Endothelial cell of hepatic sinusoid (primary cell): Measurements from ENCODE around the gene YBX1.

Experiments
- in situ Hi-C: cut with HindIII; loops from 2 replicates; pipeline ENCODE4 v1.10.0; 2017; ENCODE audit warnings: low sequenced_read_pairs

Gene YBX1

DNA sequence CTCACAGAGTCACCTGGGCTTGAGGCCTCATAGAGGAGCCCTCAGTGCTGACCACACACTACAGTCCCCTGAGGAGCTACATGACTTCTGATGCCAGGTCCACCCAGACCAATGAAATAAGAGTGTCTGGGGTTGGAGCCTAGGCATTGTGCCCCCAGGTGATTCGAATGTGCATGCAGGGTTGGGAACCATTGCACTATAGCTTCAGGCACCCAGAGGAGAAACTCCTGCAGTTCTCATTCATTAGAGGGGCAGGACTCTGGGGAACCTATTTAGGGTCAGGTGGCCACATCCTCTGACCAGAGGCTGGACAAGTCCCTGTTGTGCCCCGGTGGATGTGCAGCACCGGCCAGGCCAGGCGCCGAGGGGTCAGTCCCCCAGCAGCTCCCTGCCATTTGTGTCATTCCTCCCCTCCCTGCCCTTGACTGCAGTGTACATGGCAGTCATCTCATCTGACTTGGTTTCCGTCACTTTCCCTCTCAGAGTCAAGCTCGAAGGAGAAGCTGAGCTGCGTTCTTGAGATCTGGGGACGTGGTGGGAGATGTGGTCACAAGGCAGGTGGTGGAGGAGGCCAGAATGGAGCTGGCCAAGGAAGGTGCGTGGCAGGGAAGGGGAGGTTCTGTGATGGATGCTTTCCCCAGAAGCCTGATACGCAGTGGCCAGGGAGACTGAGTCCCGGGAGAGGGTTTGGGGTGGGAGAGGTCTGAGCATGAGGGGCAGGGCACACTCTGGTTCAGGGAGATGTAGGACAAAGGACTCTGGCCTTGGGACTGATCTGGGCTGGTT is 51.4 kb downstream of the YBX1 start:
- in situ Hi-C loops: no loop called here

DNA sequence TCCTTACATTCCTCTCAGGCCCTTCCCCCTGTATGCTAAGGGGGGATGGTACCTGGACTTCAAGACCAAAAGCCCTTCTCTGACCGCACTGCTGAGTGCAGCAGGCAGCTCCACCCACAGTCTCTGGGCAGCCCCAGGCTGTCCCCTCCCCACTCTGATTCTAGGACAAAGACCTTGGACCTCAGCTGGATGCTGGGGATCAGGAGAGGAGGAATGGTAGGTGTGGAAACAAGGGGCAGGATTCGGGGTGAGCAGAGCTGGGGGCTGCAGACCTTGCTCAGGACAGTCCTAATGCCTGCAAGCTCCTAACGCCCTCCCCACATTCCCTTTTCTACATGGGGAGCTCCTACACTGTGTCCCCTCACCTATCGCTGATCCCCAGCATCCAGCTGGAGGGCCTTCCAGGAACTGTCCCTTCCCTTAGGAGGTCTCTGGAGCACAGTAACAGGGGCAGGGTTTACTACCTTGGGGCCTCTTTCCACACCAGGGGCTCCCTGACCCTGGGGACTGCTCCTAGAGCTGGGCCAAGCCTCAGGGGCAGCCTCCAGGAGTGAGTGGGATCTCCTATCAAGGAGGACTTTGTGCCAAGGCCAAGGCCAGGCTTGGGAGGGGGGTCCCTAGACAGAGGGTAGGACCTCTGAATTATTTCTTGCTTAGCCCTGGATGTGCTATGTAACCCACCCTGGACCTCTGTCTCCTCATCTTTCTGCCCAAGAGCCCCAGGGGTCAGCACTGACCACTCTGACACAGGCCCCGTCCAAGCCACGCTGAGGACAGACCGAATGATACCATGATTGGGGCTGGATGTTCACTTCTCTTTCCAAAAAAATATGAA is 52.2 kb downstream of the YBX1 start:
- in situ Hi-C loops: no loop called here

DNA sequence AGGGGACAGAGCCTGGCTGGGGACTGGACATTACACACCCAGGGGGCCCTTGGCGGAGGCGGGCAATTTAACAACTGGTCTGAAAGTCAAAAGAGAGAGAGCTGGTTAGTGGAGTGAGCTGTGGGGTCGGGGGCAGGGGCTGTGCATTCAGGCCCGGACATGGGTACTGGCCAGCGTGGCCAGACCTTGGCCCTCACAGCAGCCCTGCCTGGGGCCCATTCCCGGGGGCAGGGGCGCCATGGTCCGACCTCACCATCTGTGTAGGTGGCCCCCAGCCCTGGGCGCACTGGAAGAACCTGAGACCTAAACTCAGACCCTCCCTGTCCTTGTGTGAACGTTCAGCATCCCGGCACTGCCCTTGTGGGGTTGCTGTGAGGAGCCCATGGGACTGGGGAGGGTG is 52.8 kb downstream of the YBX1 start:
- in situ Hi-C loops: no loop called here

DNA sequence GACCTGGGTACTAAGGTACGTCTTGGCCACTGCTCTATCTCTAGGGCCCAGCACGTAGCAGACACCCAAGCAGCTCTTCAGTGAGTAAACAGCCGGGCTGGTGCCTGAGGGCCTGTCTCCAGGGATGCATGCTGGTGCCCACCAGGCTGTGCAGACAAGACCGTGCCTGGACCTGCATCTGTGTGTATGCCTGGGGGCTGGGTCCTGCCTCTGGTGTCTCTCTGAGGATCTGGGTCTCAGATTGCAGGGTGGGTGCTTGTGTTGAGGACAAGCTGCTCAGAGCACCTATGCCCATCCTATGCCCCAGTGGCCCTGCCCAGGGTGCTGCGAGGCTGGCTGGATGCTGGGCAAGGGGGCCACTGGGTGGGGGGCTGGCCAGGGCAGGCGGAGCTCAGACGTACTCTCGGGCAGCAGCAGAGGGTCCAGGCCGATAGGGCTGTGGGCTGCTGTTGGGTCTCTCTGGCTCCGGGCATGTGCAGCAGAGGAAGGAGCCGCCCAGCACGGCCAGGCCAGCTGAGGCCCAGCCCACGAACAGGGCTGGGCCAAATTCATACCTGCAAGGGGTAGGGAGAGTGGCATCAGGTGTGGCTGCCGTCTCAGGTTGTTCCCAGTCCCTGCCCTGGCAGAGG is 53.4 kb downstream of the YBX1 start:
- in situ Hi-C loops: no loop called here

DNA sequence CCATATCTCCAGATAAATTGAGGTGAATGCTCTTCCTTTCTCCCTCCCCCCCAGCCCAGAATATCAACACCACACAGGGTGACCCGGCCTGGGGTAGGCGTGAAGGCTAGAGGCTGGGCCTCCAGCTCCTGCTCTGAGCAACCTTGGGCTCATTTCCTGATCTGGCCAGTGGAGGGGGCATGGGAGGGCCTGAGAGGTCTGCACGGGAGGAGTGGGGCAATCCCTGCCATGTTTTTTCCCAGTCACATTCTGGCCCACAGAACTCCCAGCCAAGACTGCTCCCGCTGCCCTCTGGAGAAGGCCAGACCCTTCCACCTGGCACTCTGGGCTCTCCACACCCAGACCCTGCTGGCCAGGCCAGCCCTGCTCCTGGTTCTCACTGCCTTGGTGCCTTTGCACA is 53.9 kb downstream of the YBX1 start:
- in situ Hi-C loops: no loop called here

DNA sequence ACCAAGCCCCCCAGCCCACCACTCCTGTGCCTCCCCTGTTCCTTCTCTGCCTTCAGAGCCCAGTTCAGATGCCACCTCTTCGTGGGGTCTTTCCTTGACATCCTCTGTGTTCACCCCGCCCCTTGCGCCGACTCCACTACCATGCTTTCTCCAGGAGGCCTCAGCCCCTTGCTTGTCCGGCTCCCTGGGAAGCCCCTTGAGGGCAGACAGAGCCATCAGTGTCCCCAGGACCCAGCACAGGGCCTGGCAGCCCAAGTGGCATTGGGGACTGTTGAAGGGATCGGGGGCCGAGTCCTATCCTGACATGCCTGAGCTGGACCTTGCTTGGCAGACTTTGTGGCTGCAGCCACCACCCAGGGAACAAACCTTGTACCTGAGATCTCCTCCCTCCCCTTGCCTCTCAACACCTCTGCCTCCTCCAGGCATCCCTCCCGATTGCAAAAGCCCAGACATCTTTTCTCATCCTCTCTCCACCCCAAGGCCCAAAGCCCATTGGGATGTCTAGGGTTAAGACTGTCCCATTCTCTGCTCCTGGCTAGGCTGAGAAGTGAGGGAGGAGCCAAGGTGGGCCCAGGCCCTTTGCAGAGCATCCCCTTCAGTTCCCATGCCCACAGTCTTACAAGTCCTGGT is 54.5 kb downstream of the YBX1 start:
- in situ Hi-C loops: no loop called here

DNA sequence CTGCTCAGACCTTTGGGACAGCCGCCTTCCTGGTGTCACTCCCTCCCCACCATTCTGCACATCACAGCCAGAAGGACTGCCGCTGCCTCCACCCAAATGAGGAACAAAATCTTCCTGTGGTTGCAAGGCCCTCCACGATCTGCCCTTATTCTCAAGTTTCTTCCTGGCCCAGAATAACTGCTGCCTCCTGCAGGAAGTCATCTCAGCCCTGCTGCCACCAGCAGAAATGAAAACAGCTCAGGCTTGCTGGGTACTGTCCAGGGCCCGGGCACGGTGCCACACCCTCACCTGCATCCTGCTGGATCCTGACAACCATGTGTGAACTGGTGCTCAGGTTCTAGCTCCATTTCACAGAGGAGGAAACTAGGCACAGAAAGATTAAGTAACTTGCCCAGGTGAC is 55.0 kb downstream of the YBX1 start:
- in situ Hi-C loops: no loop called here

DNA sequence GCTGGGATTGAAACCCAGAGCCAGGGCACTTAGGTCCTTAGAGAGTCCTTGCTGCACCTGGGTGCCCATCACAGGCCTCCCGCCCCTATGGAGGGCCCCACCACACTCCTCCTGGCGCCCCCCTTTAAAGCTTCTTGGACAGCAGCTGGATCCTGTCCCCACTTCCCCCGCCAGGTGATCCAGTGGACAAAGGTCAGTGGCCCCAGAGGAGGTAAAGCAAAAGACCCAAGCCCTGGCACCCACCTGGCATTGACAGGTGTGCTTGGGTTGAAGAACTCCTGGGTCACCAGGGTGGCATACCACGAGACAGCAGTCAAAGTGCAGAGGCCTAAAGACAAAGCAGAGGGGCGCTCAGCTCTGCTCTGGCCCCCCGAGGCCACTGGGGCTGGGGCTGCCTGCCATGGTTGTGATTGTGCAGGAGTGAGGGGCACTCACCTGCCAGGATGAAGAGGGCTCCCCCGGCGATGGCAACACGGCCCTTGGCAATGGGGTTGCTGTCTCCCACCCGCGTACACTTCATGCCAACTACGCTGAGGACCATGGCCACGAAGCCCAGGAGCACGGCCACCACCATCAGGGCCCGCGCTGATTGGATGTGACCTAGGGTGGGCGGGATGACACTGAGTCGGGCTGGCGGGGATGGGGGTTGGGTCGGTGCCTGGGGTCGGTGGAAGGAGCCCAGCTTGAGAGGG is 55.9 kb downstream of the YBX1 start:
- in situ Hi-C loops: no loop called here

DNA sequence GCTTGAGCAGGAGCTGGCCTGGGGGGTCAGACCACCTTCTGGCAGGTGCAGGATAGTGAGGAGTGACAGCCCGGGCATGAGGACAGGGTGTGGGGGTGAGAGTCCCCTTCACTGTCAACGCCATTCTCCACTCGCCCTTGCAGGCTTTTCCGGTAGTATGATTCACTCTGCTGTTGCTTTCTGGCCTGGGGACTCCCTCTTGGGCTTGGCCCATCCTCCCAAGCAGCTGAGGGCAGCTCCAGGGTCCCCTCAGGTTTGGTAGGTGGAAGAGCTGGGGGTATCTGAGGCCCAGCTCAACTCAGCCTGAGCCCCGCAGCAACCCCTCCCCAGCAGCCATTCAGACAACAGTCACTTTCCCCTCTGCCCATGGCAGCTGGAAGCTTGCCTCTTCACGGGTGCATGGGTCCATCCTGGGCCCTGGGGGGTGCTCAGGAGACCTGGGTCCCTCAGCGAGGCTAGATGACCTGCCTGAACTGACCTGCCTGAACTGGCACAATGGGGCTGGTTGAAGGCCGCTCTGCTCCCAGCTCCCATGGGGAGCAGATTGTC is 56.5 kb downstream of the YBX1 start:
- in situ Hi-C loops: no loop called here

DNA sequence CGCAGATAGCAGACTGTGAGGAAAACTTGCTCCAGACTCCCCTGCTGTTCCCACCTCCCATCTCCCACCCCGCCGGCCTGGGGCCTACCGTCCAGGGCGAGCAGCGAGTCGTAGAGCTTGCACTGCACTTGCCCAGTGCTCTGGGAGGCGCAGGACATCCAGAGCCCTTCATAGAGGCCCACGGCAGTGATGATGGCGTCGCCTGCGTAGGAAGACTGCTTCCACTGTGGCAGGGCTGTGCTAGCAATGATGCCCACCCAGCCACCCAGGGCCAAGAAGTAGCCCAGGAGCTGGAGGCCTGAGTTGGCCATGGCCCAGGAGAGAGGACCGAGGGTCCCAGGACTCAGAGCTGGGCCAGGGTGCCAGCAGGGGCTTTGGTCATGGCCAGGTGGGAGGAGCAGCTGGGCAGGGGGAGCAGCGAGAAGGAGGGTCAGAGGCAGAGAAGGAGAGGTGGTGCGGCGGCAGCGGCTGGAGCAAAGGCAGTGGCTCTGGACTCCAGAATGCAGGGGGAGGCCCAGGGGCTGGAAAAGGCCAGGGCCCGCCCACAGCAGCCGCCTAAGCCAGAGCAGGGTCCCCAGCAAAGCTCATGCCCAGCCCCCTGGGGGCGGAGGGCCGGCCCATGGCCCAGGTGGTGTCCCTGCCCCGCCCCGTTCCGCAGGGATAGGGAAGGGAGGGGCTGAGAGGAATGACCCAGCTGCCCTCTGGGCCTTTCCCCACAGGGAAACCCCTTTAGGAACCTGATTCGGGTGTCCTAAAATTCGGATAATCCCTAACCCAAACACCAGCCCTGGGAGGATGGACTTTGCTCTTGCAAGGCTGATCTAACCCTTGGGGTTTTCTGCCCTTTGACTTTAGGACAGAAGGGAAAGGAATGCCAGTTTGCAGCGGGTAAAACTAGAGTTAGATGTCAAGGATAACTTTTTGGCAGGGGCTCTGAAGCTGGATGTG is 57.8 kb downstream of the YBX1 start, which contains the start of gene CLDN19:
Gene CLDN19 (minus strand): TSS at position 484 of the 948 bp plus-strand sequence. CDS start 173 bp downstream, at position 311.
- in situ Hi-C loops: no loop called here

DNA sequence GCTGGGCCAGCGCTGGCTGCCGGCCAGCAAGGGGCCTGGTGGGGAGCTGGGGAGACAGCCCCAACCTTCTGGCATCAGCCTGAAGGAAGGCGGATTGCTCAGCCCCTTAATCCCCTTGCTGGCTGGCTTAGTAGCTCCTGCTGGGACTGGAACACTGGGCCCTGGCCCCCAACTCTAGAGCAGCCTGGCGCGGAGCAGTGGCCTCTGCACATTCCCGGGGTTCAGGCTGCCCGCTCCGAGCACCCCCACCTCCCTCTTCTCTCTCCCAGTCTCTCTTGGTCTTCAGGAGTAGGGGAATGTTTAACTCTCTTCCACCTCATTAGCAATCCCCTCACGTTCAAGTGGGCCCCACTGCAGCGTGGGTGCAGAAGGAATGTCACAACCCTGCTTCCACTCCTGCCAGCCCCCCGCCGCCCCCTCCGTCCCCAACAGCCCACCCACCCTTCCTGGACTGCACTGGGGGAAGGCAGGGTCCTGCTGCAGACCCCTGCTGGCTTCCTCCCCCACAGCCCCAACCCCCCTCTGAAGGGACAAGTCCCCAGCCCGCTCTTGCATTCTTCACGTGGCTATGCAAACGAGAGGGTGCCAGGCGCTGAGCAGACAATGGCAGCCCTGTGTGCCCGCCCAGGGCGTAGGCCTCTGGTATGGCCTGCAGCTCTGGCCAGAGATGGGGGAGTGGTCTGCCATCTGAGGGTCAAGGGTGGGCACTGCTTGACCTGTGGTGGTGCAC is 58.8 kb downstream of the YBX1 start:
- in situ Hi-C loops: no loop called here

DNA sequence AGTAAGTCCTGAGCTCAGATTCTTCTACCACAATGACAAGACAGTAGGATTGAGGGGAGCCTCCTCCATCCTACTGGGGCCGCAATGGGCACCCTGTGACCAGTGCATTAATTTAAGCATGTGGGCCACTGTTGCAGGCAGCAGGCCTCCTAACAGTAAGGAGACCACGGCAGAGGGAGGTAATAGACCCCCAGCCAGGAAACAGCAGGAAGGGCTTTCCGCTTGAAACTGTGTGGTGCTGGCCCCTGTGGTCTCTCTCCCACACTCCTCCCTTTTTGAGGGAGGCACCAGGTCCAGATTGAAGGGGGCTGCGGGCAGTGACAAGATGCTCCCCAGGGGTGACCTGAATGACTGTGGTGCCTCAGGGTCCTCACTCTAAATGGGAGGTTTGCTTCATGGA is 59.5 kb downstream of the YBX1 start:
- in situ Hi-C loops: no loop called here

DNA sequence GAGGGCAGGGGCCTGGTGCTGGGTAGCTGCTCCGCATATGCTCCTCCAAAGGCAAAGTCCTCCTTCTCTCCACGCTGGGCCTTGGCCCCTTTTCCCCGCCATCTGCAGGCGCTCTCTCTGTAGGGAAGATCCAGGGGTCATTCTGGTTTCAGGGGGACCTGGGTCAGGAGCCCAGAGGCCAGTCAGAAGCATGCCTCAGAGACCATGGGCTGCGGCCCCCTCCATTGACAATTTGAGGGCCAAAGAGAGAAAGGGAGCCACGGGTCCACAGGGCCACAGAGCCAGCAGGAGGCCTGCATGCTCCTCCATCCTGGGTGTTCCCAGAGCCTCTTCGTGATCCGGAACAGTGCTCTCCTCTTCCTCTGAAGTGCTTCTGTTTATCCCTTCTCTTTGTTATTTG is 59.9 kb downstream of the YBX1 start:
- in situ Hi-C loops: no loop called here

DNA sequence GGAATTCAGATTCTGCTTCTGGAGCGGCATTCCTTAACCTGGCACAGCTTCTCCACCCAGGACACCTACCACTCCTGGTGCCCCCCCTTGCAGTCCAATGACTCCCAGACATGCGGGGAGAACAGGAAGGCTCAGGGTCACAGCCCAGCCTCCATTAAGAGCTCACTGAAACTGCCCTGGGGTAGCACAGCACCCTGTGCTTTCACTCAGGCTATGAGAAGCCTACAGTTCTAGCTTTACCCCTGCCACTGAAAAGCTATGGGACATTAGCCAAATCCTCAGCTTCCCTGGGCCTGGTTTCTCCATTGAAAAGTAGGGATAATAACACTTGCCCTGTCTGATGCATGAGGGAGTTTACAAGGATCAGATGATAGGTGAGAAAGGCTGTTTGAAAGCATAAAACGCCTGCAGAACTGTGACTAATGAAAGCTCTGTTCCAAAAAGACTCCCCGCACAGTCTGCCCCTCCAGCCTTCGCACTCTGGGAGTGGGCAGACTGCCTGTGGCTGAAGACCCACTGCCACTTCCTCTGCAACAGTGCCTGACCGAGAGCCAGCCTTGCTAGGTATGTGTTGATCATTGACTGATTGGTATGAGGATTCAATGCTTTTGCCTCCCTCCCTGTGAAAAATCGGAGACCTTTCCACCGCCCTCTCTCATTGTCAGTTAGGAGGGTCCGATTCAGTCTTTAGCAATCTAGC is 60.5 kb downstream of the YBX1 start:
- in situ Hi-C loops: no loop called here

DNA sequence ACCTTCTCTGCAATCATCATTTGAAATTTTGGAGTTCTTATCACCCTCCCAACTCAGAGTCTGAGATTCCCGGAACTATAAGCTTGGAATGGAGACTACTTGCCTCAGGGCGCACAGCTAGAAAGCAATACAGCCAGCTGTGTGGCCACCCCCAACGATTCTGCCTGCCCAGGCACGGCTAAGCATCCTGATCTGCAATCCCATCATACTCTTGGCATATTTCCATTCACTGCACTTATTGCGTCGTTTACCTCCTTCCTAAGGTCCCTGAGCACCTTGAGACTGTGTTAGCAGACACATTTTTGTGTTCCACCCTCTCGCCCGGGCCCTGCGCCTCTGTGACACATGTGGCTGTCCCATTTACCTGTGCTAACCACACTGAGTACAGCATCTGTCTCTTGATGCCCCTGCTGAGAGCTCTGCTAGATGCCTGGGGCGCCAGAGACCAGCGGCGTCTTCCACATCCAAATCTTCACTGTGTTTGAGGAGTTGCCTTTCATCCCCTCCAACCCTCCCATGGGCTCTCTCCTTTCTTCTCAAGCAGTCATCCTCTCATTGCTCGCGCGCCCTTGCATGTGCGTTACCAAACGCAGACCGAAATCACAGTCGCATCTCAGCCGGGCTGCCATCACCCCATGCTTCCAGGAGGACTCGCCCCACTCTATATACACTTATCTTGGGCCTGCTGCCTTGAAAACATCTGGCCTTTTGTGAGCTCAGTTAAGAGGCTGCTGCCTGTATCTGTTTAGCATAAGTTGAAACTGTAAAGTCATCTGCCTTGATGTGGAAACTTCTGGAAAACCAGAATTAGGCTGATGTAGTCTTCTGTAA is 61.3 kb downstream of the YBX1 start:
- in situ Hi-C loops: no loop called here

DNA sequence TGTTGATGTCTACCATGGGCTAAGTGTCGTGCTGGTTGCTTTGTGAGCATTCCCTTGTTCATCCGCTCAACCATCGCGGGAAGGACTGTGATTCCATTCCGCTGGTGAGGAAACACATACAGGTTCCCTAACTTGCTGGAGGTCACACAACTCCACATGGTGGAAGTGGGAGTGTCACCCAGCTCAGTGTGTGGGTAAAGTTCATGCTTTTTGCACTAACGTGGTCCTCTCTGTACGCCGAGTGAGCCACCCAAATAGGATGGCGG is 61.9 kb downstream of the YBX1 start:
- in situ Hi-C loops: no loop called here

DNA sequence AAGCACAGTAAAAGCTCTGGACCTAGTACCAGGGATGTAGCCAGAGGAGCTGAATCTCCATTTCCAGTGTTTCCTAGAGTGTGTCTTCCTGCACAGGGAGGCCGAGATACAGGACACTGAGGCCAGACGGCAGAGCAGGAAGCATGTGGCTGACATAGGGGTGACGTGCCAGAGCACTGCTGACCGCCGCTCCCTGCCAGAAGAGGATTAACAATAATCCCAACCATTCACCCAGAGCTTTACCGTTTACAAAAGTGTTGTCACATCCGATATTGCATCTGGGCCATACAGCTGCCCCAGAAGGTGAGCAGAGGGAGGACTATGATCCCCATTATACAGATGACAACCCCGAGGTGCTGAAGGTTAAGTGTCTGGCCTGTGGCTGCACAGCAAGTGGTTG is 63.6 kb downstream of the YBX1 start:
- in situ Hi-C loops: no loop called here
